Measurements from ENCODE around the gene ZBTB20.
"Not testable (repeated sequence)": the region's sequence is repeated elsewhere in the genome, so short reads cannot be mapped to it uniquely, and the experiment has no call there.

ZBTB20 gene

GRCh38 chr3:115146032-115146417 lies 1.1 kb downstream of the ZBTB20 start:
- peak; percentile 52 for DNase-seq

GRCh38 chr3:115141033-115141757 lies 5.9 kb downstream of the ZBTB20 start:
- DNase-seq = no peak

GRCh38 chr3:115139072-115139471 lies 8.0 kb downstream of the ZBTB20 start:
- no peak for DNase-seq

- no peak for DNase-seq
Observed at GRCh38 chr3:115134648-115135347, 12.3 kb downstream of the ZBTB20 start.

- DNase-seq = no peak
Observed at GRCh38 chr3:115127208-115127607, 19.9 kb downstream of the ZBTB20 start.

- no peak for DNase-seq
Observed at GRCh38 chr3:115120597-115120996, 26.5 kb downstream of the ZBTB20 start.

- no peak for DNase-seq
Observed at GRCh38 chr3:115113367-115113766, 33.7 kb downstream of the ZBTB20 start.

GRCh38 chr3:115111632-115112031 lies 35.5 kb downstream of the ZBTB20 start:
- DNase-seq = no peak

- DNase-seq = no peak
Observed at GRCh38 chr3:115110830-115111229, 36.3 kb downstream of the ZBTB20 start.

GRCh38 chr3:115110066-115110465 lies 37.0 kb downstream of the ZBTB20 start:
- DNase-seq = not testable (repeated sequence)

GRCh38 chr3:115108614-115109013 lies 38.5 kb downstream of the ZBTB20 start:
- no peak for DNase-seq

- no peak for DNase-seq
Observed at GRCh38 chr3:115102046-115102445, 45.0 kb downstream of the ZBTB20 start.

- DNase-seq = peak; percentile 49
Observed at GRCh38 chr3:115100806-115101205, 46.3 kb downstream of the ZBTB20 start.

GRCh38 chr3:115099986-115100571 lies 47.0 kb downstream of the ZBTB20 start:
- DNase-seq = peak; percentile 71

GRCh38 chr3:115099134-115099985 lies 47.7 kb downstream of the ZBTB20 start:
- no peak for DNase-seq

- DNase-seq = no peak
Observed at GRCh38 chr3:115098354-115099073, 48.6 kb downstream of the ZBTB20 start.

GRCh38 chr3:115095236-115095635 lies 51.9 kb downstream of the ZBTB20 start:
- DNase-seq = no peak

GRCh38 chr3:115092220-115092791 lies 54.8 kb downstream of the ZBTB20 start:
- DNase-seq = peak; percentile 73

GRCh38 chr3:115090712-115091111 lies 56.4 kb downstream of the ZBTB20 start:
- DNase-seq = no peak

GRCh38 chr3:115089481-115089880 lies 57.6 kb downstream of the ZBTB20 start:
- no peak for DNase-seq

- DNase-seq = no peak
Observed at GRCh38 chr3:115087512-115087911, 59.6 kb downstream of the ZBTB20 start.

- DNase-seq = no peak
Observed at GRCh38 chr3:115086344-115086743, 60.7 kb downstream of the ZBTB20 start.

All from NCI-H1436 (cell line).